ENCODE data around the gene BLTP3A.

The BLTP3A gene

GRCh38 chr6:34834789-34835518 lies 43.1 kb downstream of the BLTP3A start:
- DNase-seq, result peak in 1 of 5 experiments; percentile 44

DNA sequence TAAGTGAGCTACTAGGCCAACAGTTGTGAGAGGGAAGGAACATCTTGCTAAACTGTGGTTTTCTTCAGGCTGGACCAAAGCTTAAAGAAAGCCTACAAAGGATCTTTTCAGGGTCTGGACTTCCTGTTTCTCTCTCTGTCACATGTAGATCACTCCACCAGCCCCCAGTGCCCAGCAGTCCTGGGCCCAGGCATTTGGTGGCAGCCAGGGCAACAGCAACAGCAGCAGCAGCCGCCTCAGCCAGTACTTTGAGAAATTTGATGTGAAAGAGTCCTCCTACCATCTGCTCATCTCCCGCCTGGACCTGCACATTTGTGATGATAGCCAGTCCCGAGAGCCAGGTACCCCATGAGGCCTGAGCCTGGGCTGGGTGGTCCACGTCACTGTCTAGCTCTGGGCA lies 44.1 kb downstream of the BLTP3A start:
- DNase-seq, result no peak

GRCh38 chr6:34836451-34836850 lies 44.6 kb downstream of the BLTP3A start:
- DNase-seq, result no peak

DNA sequence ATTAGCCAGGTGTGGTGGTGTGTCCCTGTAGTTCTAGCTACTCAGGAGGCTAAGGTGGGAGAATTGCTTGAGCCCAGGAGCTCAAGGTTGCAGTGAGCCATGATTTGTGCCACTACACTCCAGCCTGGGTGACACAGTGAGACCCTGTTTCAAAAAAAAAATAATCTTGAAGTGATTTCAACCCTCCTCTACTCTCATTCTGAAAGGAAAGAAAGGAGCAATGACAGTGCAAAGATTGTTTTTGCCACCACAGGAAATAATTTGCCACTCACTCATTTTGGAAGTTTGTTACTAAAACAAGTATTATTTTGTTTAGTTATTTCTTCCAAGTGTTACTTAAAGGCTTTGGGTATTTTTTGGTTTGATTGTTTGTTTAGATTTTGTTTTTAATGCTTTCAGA lies 45.6 kb downstream of the BLTP3A start:
- DNase-seq, result no peak

- DNase-seq, result no peak
These were observed 47.9 kb downstream of the BLTP3A start for GRCh38 chr6:34839666-34840352.
